H1 (cell line): ENCODE data around the gene ZNF77. TPM values are rescaled to one million over a fixed set of nuclear protein-coding genes. Genes with fewer than 3 reads are reported as not detected.

Source experiments
- ATF3 ChIP-seq: IDR thresholded peaks from 2 replicates; pipeline ENCODE4 v1.6.1; 2011; ENCODE audit warnings: low read depth, mild to moderate bottlenecking, low read length; ENCODE audit not compliant: insufficient read depth
- BRCA1 ChIP-seq: IDR thresholded peaks from 2 replicates; pipeline ENCODE4 v1.6.1; 2012; ENCODE audit warnings: low read depth, low read length, improper control_type of control experiment
- NANOG ChIP-seq: IDR thresholded peaks from 2 replicates; pipeline ENCODE4 v1.6.1; 2011; ENCODE audit warnings: low read length, low read depth, mild to moderate bottlenecking, inconsistent platforms; ENCODE audit not compliant: insufficient read depth, poor library complexity, severe bottlenecking
- TAF1 ChIP-seq: IDR thresholded peaks from 2 replicates; pipeline ENCODE4 v1.6.1; 2011; ENCODE audit warnings: mild to moderate bottlenecking, low read depth, low read length
- polyA plus RNA-seq, 7 experiments: library from polyadenylated mRNA; depleted of rRNA in 3 of 7; stranded (reverse) in 5 of 7; unstranded in 2 of 7; fragments of >200 nt in 5 of 7; fragments of 200-250 nt in 2 of 7; gene quantifications; 1 replicate in 5 of 7; 2 replicates in 1 of 7; 4 replicates in 1 of 7; pipeline versions ENCODE4 v1.2.1 to v1.2.3, GENCODE V29; 2011 to 2013; ENCODE audit warnings: missing spikeins in 2 of 7, mixed read lengths in 2 of 7
- total RNA-seq: library from RNA; stranded (reverse); fragmentation: NEBNext Ultra II Directional; extraction: Animal tissue kit (Norgen Biotek cat#: 25700); gene quantifications from 2 replicates; pipeline ENCODE4 v1.2.1, GENCODE V29; 2021
- TF ChIP-seq, protein P1 (sequence below): IDR thresholded peaks from 2 replicates; pipeline ENCODE4 v1.6.1; 2012; ENCODE audit warnings: inconsistent platforms

The ZNF77 gene
- total and polyA plus RNA-seq, 2 of the 8 experiments (the other 6 are each of a cell fraction or from before 2014, with no cell fraction given): 2.9 to 4.7 TPM

- no peak for TF ChIP-seq NANOG
- no peak for TF ChIP-seq TAF1
- no peak for TF ChIP-seq BRCA1
- TF ChIP-seq ATF3: no peak
- TF ChIP-seq, protein P1, sequence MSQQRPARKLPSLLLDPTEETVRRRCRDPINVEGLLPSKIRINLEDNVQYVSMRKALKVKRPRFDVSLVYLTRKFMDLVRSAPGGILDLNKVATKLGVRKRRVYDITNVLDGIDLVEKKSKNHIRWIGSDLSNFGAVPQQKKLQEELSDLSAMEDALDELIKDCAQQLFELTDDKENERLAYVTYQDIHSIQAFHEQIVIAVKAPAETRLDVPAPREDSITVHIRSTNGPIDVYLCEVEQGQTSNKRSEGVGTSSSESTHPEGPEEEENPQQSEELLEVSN: no peak
Observed at GRCh38 chr19:2974342-2975041, 29.7 kb upstream of the ZNF77 start (continued).
